Caco-2 (cell line): ENCODE results near the gene SV2C. TPM values are rescaled to one million over a fixed set of nuclear protein-coding genes. Genes with fewer than 3 reads are reported as not detected.

Source experiments
- BruUV-seq: library from RNA; stranded (reverse); fragments of 400-500 nt; replicated peaks from 2 replicates; lab custom pipeline; 2021; lab: Mats Ljungman, UMichigan
- CTCF ChIA-PET: fragments of 300-600 bp; sonication (Branson Sonifier 250); formaldehyde crosslinking; loops from one replicate; lab custom pipeline; 2022; ENCODE audit warnings: antibody characterized with exemption; lab: Charles Lee
- POLR2A ChIA-PET: fragments of 300-600 bp; sonication (Branson Sonifier 250); formaldehyde crosslinking; loops from one replicate; lab custom pipeline; 2022; ENCODE audit warnings: antibody characterized with exemption; lab: Charles Lee
- DNase-seq, 2 experiments: peaks; one replicate each; pipeline versions ENCODE4 v3.0.0 to v3.0.0-alpha.2; 2020 to 2022
- H3K27me3 ChIP-seq: replicated peaks from 2 replicates; pipeline ENCODE4 v1.6.0; 2011; ENCODE audit warnings: low read length; ENCODE audit not compliant: control insufficient read depth, insufficient read depth
- H3K36me3 ChIP-seq: 2 replicates; pipeline ENCODE4 v1.5.1; 2011; ENCODE audit warnings: low read length; ENCODE audit not compliant: control insufficient read depth, insufficient read depth
- H3K4me1 ChIP-seq: fragments of 250-450 bp; sonication (Bioruptor Pico); 2 replicates; pipeline ENCODE4 v1.5.1; 2020; ENCODE audit warnings: mild to moderate bottlenecking
- H3K4me3 ChIP-seq: 2 replicates; pipeline ENCODE4 v1.5.1; 2011; ENCODE audit warnings: low read depth, mild to moderate bottlenecking, control low read depth, low read length
- H3K9me3 ChIP-seq: fragments of 250-450 bp; sonication (Bioruptor Pico); 2 replicates; pipeline ENCODE4 v1.5.1; 2020; ENCODE audit warnings: mild to moderate bottlenecking, moderate library complexity
- H3K27ac Mint-ChIP-seq: one replicate; pipeline ENCODE4 v1.8.0; 2022; ENCODE audit warnings: mixed read lengths; ENCODE audit not compliant: unreplicated experiment
- H3K27me3 Mint-ChIP-seq: one replicate; pipeline ENCODE4 v1.8.0; 2022; ENCODE audit warnings: mixed read lengths; ENCODE audit not compliant: insufficient read depth, unreplicated experiment
- H3K36me3 Mint-ChIP-seq: one replicate; pipeline ENCODE4 v1.8.0; 2022; ENCODE audit warnings: mild to moderate bottlenecking, mixed read lengths; ENCODE audit not compliant: insufficient read depth, unreplicated experiment
- H3K4me1 Mint-ChIP-seq: one replicate; pipeline ENCODE4 v1.8.0; 2022; ENCODE audit warnings: low read depth, mixed read lengths; ENCODE audit not compliant: unreplicated experiment
- H3K4me3 Mint-ChIP-seq: one replicate; pipeline ENCODE4 v1.8.0; 2022; ENCODE audit warnings: mild to moderate bottlenecking, moderate library complexity, mixed read lengths; ENCODE audit not compliant: unreplicated experiment
- H3K9me3 Mint-ChIP-seq: one replicate; pipeline ENCODE4 v1.8.0; 2022; ENCODE audit warnings: mixed read lengths; ENCODE audit not compliant: unreplicated experiment
- CTCF ChIP-seq, 2 experiments: fragments of 200-600 bp in 1 of 2; IDR thresholded peaks; 1 replicate in 1 of 2; 2 replicates in 1 of 2; pipeline versions ENCODE4 v1.5.1 to v1.8.0; 2011 to 2022; ENCODE audit warnings: antibody characterized with exemption in 1 of 2, control low read depth in 1 of 2, inconsistent platforms in 1 of 2, low read depth in 1 of 2, low read length in 1 of 2, mild to moderate bottlenecking in 1 of 2, moderate library complexity in 1 of 2; ENCODE audit not compliant: insufficient read depth in 1 of 2, severe bottlenecking in 1 of 2, unreplicated experiment in 1 of 2
- intact Hi-C: fragments of 100-400 bp; cut with micrococcal nuclease; formaldehyde crosslinking; loops from one replicate; pipeline ENCODE4 v1.10.0; 2022; ENCODE audit not compliant: unreplicated experiment
- total RNA-seq: library from RNA; stranded (reverse); gene quantifications from 2 replicates; pipeline ENCODE4 v1.2.3, GENCODE V29; 2022

The SV2C gene
- total RNA-seq, 1 experiment from 2014 or later: not detected

GRCh38 chr5:76379855-76380254 lies 296.7 kb downstream of the SV2C start:
- Histone ChIP-seq H3K36me3 (no peaks in the 10 kb centered on the region), H3K4me1 (peaks cover 32% of the 10 kb centered on the region), H3K4me3 (no peak overlapping the region), H3K27me3 (no peaks in the 10 kb centered on the region), H3K9me3 (no peaks in the 10 kb centered on the region)
- H3K36me3 Mint-ChIP-seq: peaks cover under 1% of the 10 kb centered on the region
- intact Hi-C loops: no loop called here
- no peak for TF ChIP-seq CTCF (IDR thresholded peaks at IDR 0.05; ENCODE audit: insufficient read depth in 1 of 2, low read depth in 1 of 2, low read length in 1 of 2, severe bottlenecking in 1 of 2, unreplicated experiment in 1 of 2)
- H3K27me3 Mint-ChIP-seq: no peaks in the 10 kb centered on the region
- ChIA-PET POLR2A (no interaction called here), CTCF (interaction anchor here (1.4 kb wide), 1 partner anchor 10 kb away, joined by 4 read pairs; no protein-coding TSS in a partner anchor)
- no peak for DNase-seq
- H3K4me3 Mint-ChIP-seq: no peak overlapping the region
- BruUV-seq: no TSS peak
- no peak overlapping the region for H3K27ac Mint-ChIP-seq
- peaks cover 19% of the 10 kb centered on the region for H3K4me1 Mint-ChIP-seq
- no peaks in the 10 kb centered on the region for H3K9me3 Mint-ChIP-seq

GRCh38 chr5:76380346-76381066 lies 297.3 kb downstream of the SV2C start:
- Histone ChIP-seq H3K27me3 (no peaks in the 10 kb centered on the region), H3K36me3 (no peaks in the 10 kb centered on the region), H3K4me1 (peaks cover 39% of the 10 kb centered on the region), H3K9me3 (no peaks in the 10 kb centered on the region), H3K4me3 (no peak overlapping the region)
- Mint-ChIP-seq H3K4me1 (peaks cover 19% of the 10 kb centered on the region), H3K27me3 (no peaks in the 10 kb centered on the region), H3K9me3 (no peaks in the 10 kb centered on the region), H3K4me3 (no peak overlapping the region), H3K27ac (no peak overlapping the region), H3K36me3 (no peaks in the 10 kb centered on the region)
- no peak for DNase-seq
- TF ChIP-seq CTCF (IDR thresholded peaks at IDR 0.05; ENCODE audit: insufficient read depth in 1 of 2, low read depth in 1 of 2, low read length in 1 of 2, severe bottlenecking in 1 of 2, unreplicated experiment in 1 of 2): no peak
- POLR2A ChIA-PET: no interaction called here
- intact Hi-C loops: no loop called here
- BruUV-seq: no TSS peak
- CTCF ChIA-PET: interaction anchor here (1.4 kb wide), 1 partner anchor 9 kb away, joined by 4 read pairs; no protein-coding TSS in a partner anchor

- BruUV-seq: no TSS peak
- Mint-ChIP-seq H3K4me3 (no peak overlapping the region), H3K27me3 (no peaks in the 10 kb centered on the region), H3K4me1 (peaks cover 37% of the 10 kb centered on the region), H3K9me3 (no peaks in the 10 kb centered on the region), H3K36me3 (no peaks in the 10 kb centered on the region), H3K27ac (no peak overlapping the region)
- Histone ChIP-seq H3K36me3 (no peaks in the 10 kb centered on the region), H3K4me3 (no peak overlapping the region), H3K4me1 (peaks cover 56% of the 10 kb centered on the region), H3K9me3 (no peaks in the 10 kb centered on the region), H3K27me3 (no peaks in the 10 kb centered on the region)
- POLR2A ChIA-PET: no interaction called here
- CTCF ChIA-PET: no interaction called here
- intact Hi-C loops: no loop called here
- DNase-seq: no peak
- no peak for TF ChIP-seq CTCF (IDR thresholded peaks at IDR 0.05; ENCODE audit: insufficient read depth in 1 of 2, low read depth in 1 of 2, low read length in 1 of 2, severe bottlenecking in 1 of 2, unreplicated experiment in 1 of 2)
Observed at GRCh38 chr5:76383126-76383832, 300.1 kb downstream of the SV2C start.
